Osteocyte (in vitro differentiated cells): Measurements from ENCODE around the gene OMD. TPM values are rescaled to one million over a fixed set of nuclear protein-coding genes. Genes with fewer than 3 reads are reported as not detected.

Source experiments
- DNase-seq: peaks from one replicate; pipeline ENCODE4 v3.0.0; 2021; ENCODE audit warnings: mixed read lengths; ENCODE audit not compliant: unreplicated experiment; ENCODE audit errors: extremely low spot score
- H3K27ac Mint-ChIP-seq: one replicate; pipeline ENCODE4 v1.8.0; 2021; ENCODE audit warnings: mild to moderate bottlenecking, mixed read lengths; ENCODE audit not compliant: unreplicated experiment
- H3K27me3 Mint-ChIP-seq: one replicate; pipeline ENCODE4 v1.8.0; 2021; ENCODE audit warnings: mixed read lengths; ENCODE audit not compliant: unreplicated experiment
- H3K36me3 Mint-ChIP-seq: one replicate; pipeline ENCODE4 v1.8.0; 2021; ENCODE audit warnings: mixed read lengths; ENCODE audit not compliant: unreplicated experiment
- H3K4me1 Mint-ChIP-seq: one replicate; pipeline ENCODE4 v1.8.0; 2021; ENCODE audit warnings: mixed read lengths; ENCODE audit not compliant: unreplicated experiment
- H3K4me3 Mint-ChIP-seq: one replicate; pipeline ENCODE4 v1.8.0; 2021; ENCODE audit warnings: mild to moderate bottlenecking, moderate library complexity, mixed read lengths; ENCODE audit not compliant: unreplicated experiment
- H3K9me3 Mint-ChIP-seq: one replicate; pipeline ENCODE4 v1.8.0; 2021; ENCODE audit warnings: mixed read lengths; ENCODE audit not compliant: unreplicated experiment
- total RNA-seq: library from RNA; stranded (reverse); gene quantifications from 2 replicates; pipeline ENCODE4 v1.2.1, GENCODE V29; 2021
- TF ChIP-seq, protein P1 (sequence below): fragments of 200-600 bp; sonication (generic); IDR thresholded peaks from 2 replicates; pipeline ENCODE4 v1.5.0; 2021; ENCODE audit warnings: antibody characterized with exemption, mild to moderate bottlenecking, moderate library complexity

OMD gene
- total RNA-seq, 1 donor from 2014 or later: 31.1 TPM

DNA sequence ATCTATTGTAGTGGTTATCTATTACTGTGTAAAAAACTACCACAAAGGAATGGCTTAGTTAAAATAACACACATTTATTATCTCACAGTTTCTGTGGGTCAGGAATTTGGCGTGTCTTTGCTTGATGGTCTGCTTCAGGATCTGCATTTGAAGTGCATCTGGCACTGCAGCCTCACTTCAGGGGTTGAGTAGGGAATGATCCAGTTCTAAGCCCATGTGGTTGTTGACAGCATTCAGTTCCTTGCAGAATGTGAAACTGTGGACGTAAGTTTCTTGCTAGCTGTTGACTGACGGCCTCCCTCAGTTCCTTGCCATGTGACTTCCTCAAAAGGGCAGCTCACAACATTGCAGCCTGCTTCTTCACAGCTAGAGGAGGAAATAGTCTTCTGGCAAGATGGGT lies 17.8 kb downstream of the OMD start:
- Mint-ChIP-seq H3K27me3 (no peaks in the 10 kb centered on the region), H3K4me3 (no peak overlapping the region), H3K4me1 (peaks cover 56% of the 10 kb centered on the region), H3K27ac (no peak overlapping the region), H3K9me3 (no peaks in the 10 kb centered on the region), H3K36me3 (peaks cover 3% of the 10 kb centered on the region)
- TF ChIP-seq, protein P1, sequence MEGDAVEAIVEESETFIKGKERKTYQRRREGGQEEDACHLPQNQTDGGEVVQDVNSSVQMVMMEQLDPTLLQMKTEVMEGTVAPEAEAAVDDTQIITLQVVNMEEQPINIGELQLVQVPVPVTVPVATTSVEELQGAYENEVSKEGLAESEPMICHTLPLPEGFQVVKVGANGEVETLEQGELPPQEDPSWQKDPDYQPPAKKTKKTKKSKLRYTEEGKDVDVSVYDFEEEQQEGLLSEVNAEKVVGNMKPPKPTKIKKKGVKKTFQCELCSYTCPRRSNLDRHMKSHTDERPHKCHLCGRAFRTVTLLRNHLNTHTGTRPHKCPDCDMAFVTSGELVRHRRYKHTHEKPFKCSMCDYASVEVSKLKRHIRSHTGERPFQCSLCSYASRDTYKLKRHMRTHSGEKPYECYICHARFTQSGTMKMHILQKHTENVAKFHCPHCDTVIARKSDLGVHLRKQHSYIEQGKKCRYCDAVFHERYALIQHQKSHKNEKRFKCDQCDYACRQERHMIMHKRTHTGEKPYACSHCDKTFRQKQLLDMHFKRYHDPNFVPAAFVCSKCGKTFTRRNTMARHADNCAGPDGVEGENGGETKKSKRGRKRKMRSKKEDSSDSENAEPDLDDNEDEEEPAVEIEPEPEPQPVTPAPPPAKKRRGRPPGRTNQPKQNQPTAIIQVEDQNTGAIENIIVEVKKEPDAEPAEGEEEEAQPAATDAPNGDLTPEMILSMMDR: no peak
- DNase-seq: no peak

DNA sequence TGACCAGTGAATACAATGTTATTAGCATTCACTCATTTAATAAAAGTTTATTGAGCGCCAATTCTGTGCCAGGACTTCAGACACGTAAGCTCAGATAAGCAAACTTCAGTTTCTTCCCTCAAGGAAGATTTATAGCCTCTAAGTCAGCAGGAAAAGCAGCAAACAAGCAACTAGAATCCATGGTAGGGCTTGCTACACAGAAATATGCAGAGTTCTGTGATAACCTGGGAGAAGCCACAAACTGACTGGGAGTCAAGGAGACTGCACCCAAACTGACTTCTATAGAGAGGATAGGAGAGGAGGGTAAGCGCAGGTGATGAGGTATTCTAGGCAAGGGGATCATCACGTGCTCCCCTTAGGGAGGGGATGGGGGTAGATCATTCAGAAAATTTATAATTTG lies 18.5 kb downstream of the OMD start:
- H3K27me3 Mint-ChIP-seq: no peaks in the 10 kb centered on the region
- TF ChIP-seq, protein P1: no peak
- H3K36me3 Mint-ChIP-seq: peaks cover 3% of the 10 kb centered on the region
- no peak for DNase-seq
- H3K4me1 Mint-ChIP-seq: peaks cover 52% of the 10 kb centered on the region
- no peak overlapping the region for H3K4me3 Mint-ChIP-seq
- no peak overlapping the region for H3K27ac Mint-ChIP-seq
- no peaks in the 10 kb centered on the region for H3K9me3 Mint-ChIP-seq

- TF ChIP-seq, protein P1: no peak
Observed at GRCh38 chr9:92404042-92404836, 20.0 kb downstream of the OMD start, which contains the start of gene OGN. Gene OGN, minus strand, starts transcription at chr9:92404578. Its CDS starts 1,171 bp downstream, at chr9:92403407.

GRCh38 chr9:92402826-92403745 lies 21.2 kb downstream of the OMD start:
- peaks cover 2% of the 10 kb centered on the region for H3K9me3 Mint-ChIP-seq
- peak overlapping the region; percentile 38 for H3K4me3 Mint-ChIP-seq
- no peak overlapping the region for H3K27ac Mint-ChIP-seq
- TF ChIP-seq, protein P1: no peak
- DNase-seq: no peak
- H3K36me3 Mint-ChIP-seq: no peaks in the 10 kb centered on the region
- H3K4me1 Mint-ChIP-seq: peaks cover 34% of the 10 kb centered on the region
- no peaks in the 10 kb centered on the region for H3K27me3 Mint-ChIP-seq

More at GRCh38 chr9:92404042-92404836, 20.0 kb downstream of the OMD start, which contains the start of gene OGN:
- Mint-ChIP-seq H3K27me3 (no peaks in the 10 kb centered on the region), H3K4me1 (peaks cover 41% of the 10 kb centered on the region), H3K36me3 (peaks cover 3% of the 10 kb centered on the region), H3K27ac (peak within 1 kb of the TSS; percentile 67), H3K9me3 (no peaks in the 10 kb centered on the region), H3K4me3 (no peak within 1 kb of the TSS)
- no peak for DNase-seq
